ENCODE results near the gene SFSWAP. TPM values are rescaled to one million over a fixed set of nuclear protein-coding genes. Genes with fewer than 3 reads are reported as not detected.
A peak's percentile ranks its signal among the peaks of the same experiment; 100 is the strongest.

The SFSWAP gene
- total and polyA plus RNA-seq, 7 experiments from 2014 or later: 16.9 to 120 (median 97.4) TPM

GRCh38 chr12:131692431-131692830 lies 18.5 kb upstream of the SFSWAP start:
- Mint-ChIP-seq H3K4me3 (no peak overlapping the region), H3K27me3 (peaks cover 0 to 13% (median 0%) of the 10 kb centered on the region in 5 donors), H3K9me3 (peaks cover 0 to 13% (median 0%) of the 10 kb centered on the region in 11 donors), H3K36me3 (no peaks in the 10 kb centered on the region), H3K27ac (no peak overlapping the region), H3K4me1 (no peaks in the 10 kb centered on the region)
- H3K9me3 ChIP-seq (ENCODE audit: control insufficient read depth in 2 of 3, low read length in 3 of 3): no peaks in the 10 kb centered on the region
- H3K27me3 ChIP-seq (ENCODE audit: control insufficient read depth in 2 of 2, insufficient read depth in 2 of 2, low read length in 2 of 2): no peaks in the 10 kb centered on the region
- ATAC-seq (no peak), DNase-seq (no peak)
- H3K27ac ChIP-seq (ENCODE audit: low read depth, low read length): no peak overlapping the region
- no peaks in the 10 kb centered on the region for H3K4me1 ChIP-seq (ENCODE audit: control insufficient read depth in 2 of 2, insufficient read depth in 2 of 2, low read length in 2 of 2)
- intact Hi-C loops (cut with micrococcal nuclease): no loop called here
- CTCF ChIA-PET: no interaction called here
- POLR2A ChIA-PET: no interaction called here
- H3K4me3 ChIP-seq (ENCODE audit: low read length): no peak overlapping the region
- no peaks in the 10 kb centered on the region for H3K36me3 ChIP-seq (ENCODE audit: control insufficient read depth in 2 of 3, insufficient read depth in 3 of 3, low read length in 3 of 3)

- Mint-ChIP-seq H3K4me1 (no peaks in the 10 kb centered on the region), H3K27me3 (peaks cover 0 to 13% (median 0%) of the 10 kb centered on the region in 5 donors), H3K4me3 (no peak overlapping the region), H3K9me3 (peaks cover 0 to 11% (median 0%) of the 10 kb centered on the region in 11 donors), H3K36me3 (no peaks in the 10 kb centered on the region), H3K27ac (no peak overlapping the region)
- no peaks in the 10 kb centered on the region for H3K27me3 ChIP-seq (ENCODE audit: control insufficient read depth in 2 of 2, insufficient read depth in 2 of 2, low read length in 2 of 2)
- intact Hi-C loops (cut with micrococcal nuclease): no loop called here
- peak in 1 of 9 donors; percentile 9 for DNase-seq
- no peak for ATAC-seq
- ChIA-PET CTCF (no interaction called here), POLR2A (no interaction called here)
- no peaks in the 10 kb centered on the region for H3K9me3 ChIP-seq (ENCODE audit: control insufficient read depth in 2 of 3, low read length in 3 of 3)
- no peak overlapping the region for H3K27ac ChIP-seq (ENCODE audit: low read depth, low read length)
- no peaks in the 10 kb centered on the region for H3K4me1 ChIP-seq (ENCODE audit: control insufficient read depth in 2 of 2, insufficient read depth in 2 of 2, low read length in 2 of 2)
- no peaks in the 10 kb centered on the region for H3K36me3 ChIP-seq (ENCODE audit: control insufficient read depth in 2 of 3, insufficient read depth in 3 of 3, low read length in 3 of 3)
- no peak overlapping the region for H3K4me3 ChIP-seq (ENCODE audit: low read length)
Observed at GRCh38 chr12:131693149-131693548, 17.7 kb upstream of the SFSWAP start.

GRCh38 chr12:131694116-131694838 lies 16.6 kb upstream of the SFSWAP start:
- no peak overlapping the region for H3K4me3 Mint-ChIP-seq
- no peak overlapping the region for H3K4me3 ChIP-seq (ENCODE audit: low read length)
- H3K27me3 Mint-ChIP-seq: peaks cover 0 to 17% (median 3%) of the 10 kb centered on the region in 5 donors
- no peaks in the 10 kb centered on the region for H3K27me3 ChIP-seq (ENCODE audit: control insufficient read depth in 2 of 2, insufficient read depth in 2 of 2, low read length in 2 of 2)
- H3K36me3 ChIP-seq (ENCODE audit: control insufficient read depth in 2 of 3, insufficient read depth in 3 of 3, low read length in 3 of 3): no peaks in the 10 kb centered on the region
- ATAC-seq: no peak
- ChIA-PET CTCF (no interaction called here), POLR2A (no interaction called here)
- intact Hi-C loops (cut with micrococcal nuclease): no loop called here
- no peaks in the 10 kb centered on the region for H3K9me3 ChIP-seq (ENCODE audit: control insufficient read depth in 2 of 3, low read length in 3 of 3)
- H3K9me3 Mint-ChIP-seq: peaks cover 0 to 1% (median 0%) of the 10 kb centered on the region in 11 donors
- no peaks in the 10 kb centered on the region for H3K4me1 Mint-ChIP-seq
- H3K27ac Mint-ChIP-seq: peak overlapping the region in 1 of 9 donors; percentile 62
- peak in 1 of 9 donors; percentile 15 for DNase-seq
- H3K36me3 Mint-ChIP-seq: no peaks in the 10 kb centered on the region
- H3K4me1 ChIP-seq (ENCODE audit: control insufficient read depth in 2 of 2, insufficient read depth in 2 of 2, low read length in 2 of 2): no peaks in the 10 kb centered on the region
- H3K27ac ChIP-seq (ENCODE audit: low read depth, low read length): no peak overlapping the region

- no peaks in the 10 kb centered on the region for H3K4me1 ChIP-seq (ENCODE audit: control insufficient read depth in 2 of 2, insufficient read depth in 2 of 2, low read length in 2 of 2)
- H3K27ac ChIP-seq (ENCODE audit: low read depth, low read length): no peak overlapping the region
- H3K4me1 Mint-ChIP-seq: peaks cover 0 to 2% (median 0%) of the 10 kb centered on the region in 7 donors
- no peaks in the 10 kb centered on the region for H3K36me3 ChIP-seq (ENCODE audit: control insufficient read depth in 2 of 3, insufficient read depth in 3 of 3, low read length in 3 of 3)
- DNase-seq (no peak), ATAC-seq (no peak)
- H3K4me3 ChIP-seq (ENCODE audit: low read length): no peak overlapping the region
- H3K27me3 Mint-ChIP-seq: peaks cover 0 to 21% (median 0%) of the 10 kb centered on the region in 5 donors
- H3K4me3 Mint-ChIP-seq: no peak overlapping the region
- H3K9me3 ChIP-seq (ENCODE audit: control insufficient read depth in 2 of 3, low read length in 3 of 3): no peaks in the 10 kb centered on the region
- H3K36me3 Mint-ChIP-seq: no peaks in the 10 kb centered on the region
- H3K27me3 ChIP-seq (ENCODE audit: control insufficient read depth in 2 of 2, insufficient read depth in 2 of 2, low read length in 2 of 2): no peaks in the 10 kb centered on the region
- H3K9me3 Mint-ChIP-seq: peaks cover 0 to 1% (median 0%) of the 10 kb centered on the region in 11 donors
- CTCF ChIA-PET: no interaction called here
- H3K27ac Mint-ChIP-seq: no peak overlapping the region
- POLR2A ChIA-PET: no interaction called here
- intact Hi-C loops (cut with micrococcal nuclease): no loop called here
Observed at GRCh38 chr12:131695968-131696367, 14.9 kb upstream of the SFSWAP start.

GRCh38 chr12:131698286-131698685 lies 12.6 kb upstream of the SFSWAP start:
- ATAC-seq (no peak), DNase-seq (peak in 1 of 9 donors; percentile 7)
- intact Hi-C loops (cut with micrococcal nuclease): no loop called here
- Mint-ChIP-seq H3K36me3 (no peaks in the 10 kb centered on the region), H3K9me3 (peaks cover 0 to 4% (median under 1%) of the 10 kb centered on the region in 11 donors), H3K27me3 (peaks cover 0 to 13% (median 0%) of the 10 kb centered on the region in 5 donors), H3K4me1 (peaks cover 0 to 2% (median 0%) of the 10 kb centered on the region in 7 donors), H3K4me3 (no peak overlapping the region), H3K27ac (no peak overlapping the region)
- Histone ChIP-seq H3K27me3 (ENCODE audit: control insufficient read depth in 2 of 2, insufficient read depth in 2 of 2, low read length in 2 of 2) (no peaks in the 10 kb centered on the region), H3K4me1 (ENCODE audit: control insufficient read depth in 2 of 2, insufficient read depth in 2 of 2, low read length in 2 of 2) (no peaks in the 10 kb centered on the region), H3K36me3 (ENCODE audit: control insufficient read depth in 2 of 3, insufficient read depth in 3 of 3, low read length in 3 of 3) (no peaks in the 10 kb centered on the region), H3K4me3 (ENCODE audit: low read length) (no peak overlapping the region), H3K9me3 (ENCODE audit: control insufficient read depth in 2 of 3, low read length in 3 of 3) (no peaks in the 10 kb centered on the region), H3K27ac (ENCODE audit: low read depth, low read length) (no peak overlapping the region)
- ChIA-PET CTCF (no interaction called here), POLR2A (no interaction called here)

- no peak for DNase-seq
- H3K36me3 Mint-ChIP-seq: peaks cover 0 to 4% (median 0%) of the 10 kb centered on the region in 5 donors
Observed at GRCh38 chr12:131699434-131699833, 11.5 kb upstream of the SFSWAP start.

GRCh38 chr12:131700271-131700670 lies 10.6 kb upstream of the SFSWAP start:
- peaks cover 0 to 8% (median 0%) of the 10 kb centered on the region in 3 experiments for H3K9me3 ChIP-seq (ENCODE audit: control insufficient read depth in 2 of 3, low read length in 3 of 3)
- intact Hi-C loops (cut with micrococcal nuclease): no loop called here
- Mint-ChIP-seq H3K9me3 (peaks cover 3 to 24% (median 8%) of the 10 kb centered on the region in 11 donors), H3K27ac (no peak overlapping the region), H3K4me1 (peaks cover 0 to 2% (median 0%) of the 10 kb centered on the region in 7 donors), H3K4me3 (no peak overlapping the region), H3K36me3 (peaks cover 0 to 7% (median 0%) of the 10 kb centered on the region in 5 donors), H3K27me3 (peaks cover 0 to 13% (median 4%) of the 10 kb centered on the region in 5 donors)
- H3K27me3 ChIP-seq (ENCODE audit: control insufficient read depth in 2 of 2, insufficient read depth in 2 of 2, low read length in 2 of 2): no peaks in the 10 kb centered on the region
- H3K27ac ChIP-seq (ENCODE audit: low read depth, low read length): no peak overlapping the region
- ATAC-seq (no peak), DNase-seq (no peak)
- H3K4me3 ChIP-seq (ENCODE audit: low read length): no peak overlapping the region
- POLR2A ChIA-PET: interaction anchor here (0.7 kb wide), 1 partner anchor 62 kb away, joined by 3 read pairs; no protein-coding TSS in a partner anchor
- CTCF ChIA-PET: no interaction called here
- no peaks in the 10 kb centered on the region for H3K36me3 ChIP-seq (ENCODE audit: control insufficient read depth in 2 of 3, insufficient read depth in 3 of 3, low read length in 3 of 3)
- no peaks in the 10 kb centered on the region for H3K4me1 ChIP-seq (ENCODE audit: control insufficient read depth in 2 of 2, insufficient read depth in 2 of 2, low read length in 2 of 2)

More at GRCh38 chr12:131699434-131699833, 11.5 kb upstream of the SFSWAP start:
- Histone ChIP-seq H3K4me1 (ENCODE audit: control insufficient read depth in 2 of 2, insufficient read depth in 2 of 2, low read length in 2 of 2) (no peaks in the 10 kb centered on the region), H3K4me3 (ENCODE audit: low read length) (no peak overlapping the region), H3K9me3 (ENCODE audit: control insufficient read depth in 2 of 3, low read length in 3 of 3) (peaks cover 0 to 8% (median 0%) of the 10 kb centered on the region in 3 experiments), H3K27ac (ENCODE audit: low read depth, low read length) (no peak overlapping the region), H3K27me3 (ENCODE audit: control insufficient read depth in 2 of 2, insufficient read depth in 2 of 2, low read length in 2 of 2) (no peaks in the 10 kb centered on the region), H3K36me3 (ENCODE audit: control insufficient read depth in 2 of 3, insufficient read depth in 3 of 3, low read length in 3 of 3) (no peaks in the 10 kb centered on the region)
- H3K9me3 Mint-ChIP-seq: peaks cover 0 to 15% (median 6%) of the 10 kb centered on the region in 11 donors
- H3K4me1 Mint-ChIP-seq: peaks cover 0 to 2% (median 0%) of the 10 kb centered on the region in 7 donors
- no peak overlapping the region for H3K27ac Mint-ChIP-seq
- ATAC-seq: no peak
- ChIA-PET POLR2A (interaction anchor here (0.6 kb wide), 1 partner anchor 18 kb away, joined by 3 read pairs; no protein-coding TSS in a partner anchor), CTCF (no interaction called here)
- H3K27me3 Mint-ChIP-seq: peaks cover 0 to 13% (median under 1%) of the 10 kb centered on the region in 5 donors
- intact Hi-C loops (cut with micrococcal nuclease): no loop called here
- no peak overlapping the region for H3K4me3 Mint-ChIP-seq

Data from naive thymus-derived CD4-positive, alpha-beta T cell (primary cell).